ENCODE data around the gene PEF1. TPM values are rescaled to one million over a fixed set of nuclear protein-coding genes. Genes with fewer than 3 reads are reported as not detected.

PEF1 gene
- total RNA-seq, 1 donor from 2014 or later = 57.9 TPM

DNA sequence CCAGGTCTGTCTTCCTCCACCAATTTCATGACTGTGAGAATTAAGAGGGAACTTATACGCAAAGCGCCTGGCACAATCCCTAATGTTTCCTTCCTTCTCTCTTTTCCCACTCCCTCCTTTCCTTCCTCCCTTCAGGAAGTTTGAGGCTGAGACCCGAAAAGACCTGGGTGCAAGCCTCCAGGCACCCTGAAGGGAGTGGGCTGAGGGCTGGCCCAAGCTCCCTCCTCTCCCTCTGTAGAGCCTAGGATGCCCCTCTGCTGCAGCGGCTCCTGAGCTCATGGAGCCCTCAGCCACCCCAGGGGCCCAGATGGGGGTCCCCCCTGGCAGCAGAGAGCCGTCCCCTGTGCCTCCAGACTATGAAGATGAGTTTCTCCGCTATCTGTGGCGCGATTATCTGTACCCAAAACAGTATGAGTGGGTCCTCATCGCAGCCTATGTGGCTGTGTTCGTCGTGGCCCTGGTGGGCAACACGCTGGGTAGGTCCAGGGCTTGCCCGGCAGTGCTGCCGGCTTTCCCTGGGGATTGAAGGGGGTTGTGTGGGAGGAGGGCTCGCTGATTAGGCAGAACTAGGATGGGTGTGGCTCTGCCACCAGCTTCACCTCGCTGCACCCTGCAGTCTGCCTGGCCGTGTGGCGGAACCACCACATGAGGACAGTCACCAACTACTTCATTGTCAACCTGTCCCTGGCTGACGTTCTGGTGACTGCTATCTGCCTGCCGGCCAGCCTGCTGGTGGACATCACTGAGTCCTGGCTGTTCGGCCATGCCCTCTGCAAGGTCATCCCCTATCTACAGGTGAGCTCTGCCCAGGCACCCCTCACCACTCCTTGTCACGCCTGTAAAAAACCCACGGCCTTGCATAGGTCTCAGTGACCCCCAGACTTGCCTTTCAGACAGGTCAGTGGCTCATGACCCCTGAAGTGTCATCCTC is 25.5 kb downstream of the PEF1 start:
- H3K27ac Mint-ChIP-seq (ENCODE audit: unreplicated experiment) = no peak overlapping the region
- Histone ChIP-seq H3K4me3 (ENCODE audit: insufficient read depth, low read depth, low read length) (no peak overlapping the region), H3K27ac (ENCODE audit: low read depth, low read length) (no peak overlapping the region), H3K27me3 (ENCODE audit: insufficient read depth, low read length) (peaks cover 7% of the 10 kb centered on the region), H3K79me2 (ENCODE audit: insufficient read depth, low read length) (no peaks in the 10 kb centered on the region), H2AFZ (ENCODE audit: low read depth, low read length) (no peak overlapping the region), H3K36me3 (ENCODE audit: insufficient read depth, low read length) (no peaks in the 10 kb centered on the region), H3K4me2 (ENCODE audit: low read length) (no peak overlapping the region), H3K4me1 (ENCODE audit: insufficient read depth, low read length) (peaks cover 4% of the 10 kb centered on the region), H4K20me1 (ENCODE audit: insufficient read depth, low read length) (no peaks in the 10 kb centered on the region), H3K9me3 (ENCODE audit: insufficient read depth, low read depth, low read length) (no peaks in the 10 kb centered on the region), H3K9ac (ENCODE audit: low read length) (no peak overlapping the region)
- peak overlapping the region; percentile 72 for H3K4me3 Mint-ChIP-seq (ENCODE audit: unreplicated experiment)
- peaks cover 10% of the 10 kb centered on the region for H3K4me1 Mint-ChIP-seq (ENCODE audit: low read depth, unreplicated experiment)
- peaks cover 5% of the 10 kb centered on the region for H3K36me3 Mint-ChIP-seq (ENCODE audit: low read depth, unreplicated experiment)
- H3K9me3 Mint-ChIP-seq (ENCODE audit: unreplicated experiment) = no peaks in the 10 kb centered on the region
- H3K27me3 Mint-ChIP-seq (ENCODE audit: low read depth, unreplicated experiment) = peaks cover 28% of the 10 kb centered on the region
- TF ChIP-seq, protein P1, sequence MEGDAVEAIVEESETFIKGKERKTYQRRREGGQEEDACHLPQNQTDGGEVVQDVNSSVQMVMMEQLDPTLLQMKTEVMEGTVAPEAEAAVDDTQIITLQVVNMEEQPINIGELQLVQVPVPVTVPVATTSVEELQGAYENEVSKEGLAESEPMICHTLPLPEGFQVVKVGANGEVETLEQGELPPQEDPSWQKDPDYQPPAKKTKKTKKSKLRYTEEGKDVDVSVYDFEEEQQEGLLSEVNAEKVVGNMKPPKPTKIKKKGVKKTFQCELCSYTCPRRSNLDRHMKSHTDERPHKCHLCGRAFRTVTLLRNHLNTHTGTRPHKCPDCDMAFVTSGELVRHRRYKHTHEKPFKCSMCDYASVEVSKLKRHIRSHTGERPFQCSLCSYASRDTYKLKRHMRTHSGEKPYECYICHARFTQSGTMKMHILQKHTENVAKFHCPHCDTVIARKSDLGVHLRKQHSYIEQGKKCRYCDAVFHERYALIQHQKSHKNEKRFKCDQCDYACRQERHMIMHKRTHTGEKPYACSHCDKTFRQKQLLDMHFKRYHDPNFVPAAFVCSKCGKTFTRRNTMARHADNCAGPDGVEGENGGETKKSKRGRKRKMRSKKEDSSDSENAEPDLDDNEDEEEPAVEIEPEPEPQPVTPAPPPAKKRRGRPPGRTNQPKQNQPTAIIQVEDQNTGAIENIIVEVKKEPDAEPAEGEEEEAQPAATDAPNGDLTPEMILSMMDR (IDR thresholded peaks at IDR 0.05; ENCODE audit: insufficient read depth, low read depth, low read length) = no peak
- no peak for TF ChIP-seq EZH2 (IDR thresholded peaks at IDR 0.05; ENCODE audit: insufficient read depth, low read length)
- FAIRE-seq = no peak
- no peak for DNase-seq (ENCODE audit: low read depth)

DNA sequence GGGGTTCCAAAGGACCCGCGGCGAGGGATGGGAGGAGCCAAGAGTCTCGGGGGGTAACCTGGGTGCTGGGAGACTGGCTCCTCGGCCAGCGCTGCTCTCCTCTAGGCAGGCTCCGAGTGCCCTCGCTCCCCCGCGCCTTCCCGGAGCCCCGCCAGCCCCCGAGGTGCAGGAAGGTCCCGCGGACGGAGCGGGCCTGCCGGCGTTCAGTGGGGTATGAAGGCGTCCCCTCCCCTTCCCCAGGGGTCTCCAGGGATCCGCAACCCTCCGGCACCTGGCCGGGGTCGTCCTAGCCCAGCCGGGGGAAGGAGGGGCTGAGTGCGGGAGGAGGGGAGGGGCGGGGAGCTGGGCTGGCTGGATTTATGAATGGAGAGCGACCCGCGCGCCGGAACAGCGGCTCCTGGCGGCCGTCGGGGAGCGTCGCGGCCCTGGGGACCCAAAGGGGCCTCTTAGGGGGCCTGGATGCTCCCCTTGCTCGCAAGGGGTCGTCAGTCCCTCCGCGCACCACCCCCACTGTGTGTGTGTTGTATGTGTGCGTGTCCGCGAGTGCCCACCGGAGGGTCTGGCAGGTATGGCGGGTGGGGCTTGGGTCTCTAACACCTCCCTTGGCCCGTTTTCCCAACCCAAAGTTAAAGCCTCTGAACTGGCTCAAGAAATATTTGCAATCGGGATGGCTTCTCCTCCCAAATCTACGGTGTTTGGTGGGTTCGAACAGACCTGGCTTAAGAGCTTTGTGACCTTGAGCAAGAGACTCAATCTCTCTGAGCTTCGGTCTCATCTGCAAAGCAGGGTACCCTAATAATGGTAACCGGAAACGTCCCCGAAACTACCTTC is 26.5 kb downstream of the PEF1 start:
- no peaks in the 10 kb centered on the region for H3K36me3 ChIP-seq (ENCODE audit: insufficient read depth, low read length)
- H3K4me1 ChIP-seq (ENCODE audit: insufficient read depth, low read length) = peaks cover 4% of the 10 kb centered on the region
- H3K9me3 Mint-ChIP-seq (ENCODE audit: unreplicated experiment) = no peaks in the 10 kb centered on the region
- FAIRE-seq (no peak), DNase-seq (ENCODE audit: low read depth) (no peak)
- H3K4me2 ChIP-seq (ENCODE audit: low read length) = peak overlapping the region; percentile 93
- peaks cover 28% of the 10 kb centered on the region for H3K27me3 Mint-ChIP-seq (ENCODE audit: low read depth, unreplicated experiment)
- no peak overlapping the region for H3K27ac ChIP-seq (ENCODE audit: low read depth, low read length)
- no peaks in the 10 kb centered on the region for H3K9me3 ChIP-seq (ENCODE audit: insufficient read depth, low read depth, low read length)
- H3K27me3 ChIP-seq (ENCODE audit: insufficient read depth, low read length) = peaks cover 7% of the 10 kb centered on the region
- H3K27ac Mint-ChIP-seq (ENCODE audit: unreplicated experiment) = no peak overlapping the region
- H3K9ac ChIP-seq (ENCODE audit: low read length) = peak overlapping the region; percentile 59
- H3K4me1 Mint-ChIP-seq (ENCODE audit: low read depth, unreplicated experiment) = peaks cover 10% of the 10 kb centered on the region
- H4K20me1 ChIP-seq (ENCODE audit: insufficient read depth, low read length) = no peaks in the 10 kb centered on the region
- no peaks in the 10 kb centered on the region for H3K79me2 ChIP-seq (ENCODE audit: insufficient read depth, low read length)
- TF ChIP-seq, protein P1 (IDR thresholded peaks at IDR 0.05; ENCODE audit: insufficient read depth, low read depth, low read length) = peak; percentile 45
- no peak for TF ChIP-seq EZH2 (IDR thresholded peaks at IDR 0.05; ENCODE audit: insufficient read depth, low read length)
- H3K4me3 ChIP-seq (ENCODE audit: insufficient read depth, low read depth, low read length) = peak overlapping the region; percentile 54
- peak overlapping the region; percentile 56 for H2AFZ ChIP-seq (ENCODE audit: low read depth, low read length)
- H3K36me3 Mint-ChIP-seq (ENCODE audit: low read depth, unreplicated experiment) = peaks cover 5% of the 10 kb centered on the region
- H3K4me3 Mint-ChIP-seq (ENCODE audit: unreplicated experiment) = peak overlapping the region; percentile 72
